Smooth muscle cell of the brain vasculature (primary cell): ENCODE measurements around the gene SMIM31.

Source experiments
- DNase-seq: peaks from one replicate; pipeline ENCODE4 v3.0.0-alpha.2; 2012; ENCODE audit warnings: low read depth, low spot score

The SMIM31 gene

GRCh38 chr4:164783976-164784375 lies 30.0 kb downstream of the SMIM31 start:
- no peak for DNase-seq

GRCh38 chr4:164789047-164789446 lies 35.1 kb downstream of the SMIM31 start:
- no peak for DNase-seq

- DNase-seq, result no peak
These were observed 36.3 kb downstream of the SMIM31 start for GRCh38 chr4:164790249-164790648.

GRCh38 chr4:164799410-164799809 lies 45.5 kb downstream of the SMIM31 start:
- DNase-seq, result no peak

- DNase-seq, result no peak
These were observed 46.9 kb downstream of the SMIM31 start for GRCh38 chr4:164800786-164801185.

- no peak for DNase-seq
These were observed 48.5 kb downstream of the SMIM31 start for GRCh38 chr4:164802301-164802901.

- no peak for DNase-seq
These were observed 49.8 kb downstream of the SMIM31 start for GRCh38 chr4:164803702-164804101.

- no peak for DNase-seq
These were observed 53.7 kb downstream of the SMIM31 start for GRCh38 chr4:164807611-164808010.

GRCh38 chr4:164813554-164813953 lies 59.6 kb downstream of the SMIM31 start:
- no peak for DNase-seq

GRCh38 chr4:164815711-164816110 lies 61.8 kb downstream of the SMIM31 start:
- DNase-seq, result no peak

- no peak for DNase-seq
These were observed 65.4 kb downstream of the SMIM31 start for GRCh38 chr4:164819366-164819765.

GRCh38 chr4:164821711-164822110 lies 67.8 kb downstream of the SMIM31 start:
- DNase-seq, result no peak

GRCh38 chr4:164824581-164824980 lies 70.7 kb downstream of the SMIM31 start:
- no peak for DNase-seq

GRCh38 chr4:164828955-164829354 lies 75.0 kb downstream of the SMIM31 start:
- no peak for DNase-seq

GRCh38 chr4:164846566-164846965 lies 92.6 kb downstream of the SMIM31 start:
- DNase-seq, result no peak

GRCh38 chr4:164847016-164847415 lies 93.1 kb downstream of the SMIM31 start:
- DNase-seq, result no peak

- no peak for DNase-seq
These were observed 94.2 kb downstream of the SMIM31 start for GRCh38 chr4:164847967-164848649.
